A673 (cell line): ENCODE data around the gene PRKCA. TPM values are rescaled to one million over a fixed set of nuclear protein-coding genes. Genes with fewer than 3 reads are reported as not detected.

ENCODE experiments used
- BruUV-seq: library from RNA; stranded (reverse); fragments of 400-500 nt; replicated peaks from 2 replicates; lab custom pipeline; 2021; lab: Mats Ljungman, UMichigan
- CTCF ChIA-PET: fragments of 300-600 bp; sonication (Branson Sonifier 250); formaldehyde crosslinking; loops from one replicate; lab custom pipeline; 2022; ENCODE audit warnings: antibody characterized with exemption; lab: Charles Lee
- POLR2A ChIA-PET: fragments of 300-600 bp; sonication (Branson Sonifier 250); formaldehyde crosslinking; loops from one replicate; lab custom pipeline; 2022; ENCODE audit warnings: antibody characterized with exemption; ENCODE audit not compliant: low non-redundant PET; lab: Charles Lee
- DNase-seq: peaks from one replicate; pipeline ENCODE4 v3.0.0-alpha.2; 2015; ENCODE audit warnings: low spot score
- H3K27ac ChIP-seq: fragments of 200-600 bp; sonication (generic); 2 replicates; pipeline ENCODE4 v1.5.1; 2016; ENCODE audit warnings: mixed run types, low read depth, mild to moderate bottlenecking, mixed read lengths, antibody characterized with exemption, low read length; ENCODE audit not compliant: poor library complexity, severe bottlenecking
- H3K27me3 ChIP-seq: fragments of 200-600 bp; sonication (generic); replicated peaks from 2 replicates; pipeline ENCODE4 v1.6.1; 2017; ENCODE audit warnings: mixed run types, low read depth, mild to moderate bottlenecking, mixed read lengths, antibody characterized with exemption, low read length; ENCODE audit not compliant: insufficient read depth, poor library complexity
- H3K36me3 ChIP-seq: fragments of 200-600 bp; sonication (generic); 2 replicates; pipeline ENCODE4 v1.6.1; 2016; ENCODE audit warnings: mixed run types, mild to moderate bottlenecking, mixed read lengths, antibody characterized with exemption, low read length; ENCODE audit not compliant: insufficient read depth, poor library complexity, severe bottlenecking
- H3K4me1 ChIP-seq: fragments of 200-600 bp; sonication (generic); 2 replicates; pipeline ENCODE4 v1.6.1; 2017; ENCODE audit warnings: mixed run types, mild to moderate bottlenecking, mixed read lengths, antibody characterized with exemption, low read length; ENCODE audit not compliant: insufficient read depth, poor library complexity, severe bottlenecking
- H3K4me3 ChIP-seq: fragments of 200-600 bp; sonication (generic); 2 replicates; pipeline ENCODE4 v1.5.1; 2016; ENCODE audit warnings: low read depth, mixed run types, mild to moderate bottlenecking, mixed read lengths, low read length; ENCODE audit not compliant: poor library complexity, severe bottlenecking
- H3K9me3 ChIP-seq: fragments of 200-600 bp; sonication (generic); 2 replicates; pipeline ENCODE4 v1.6.1; 2016; ENCODE audit warnings: mixed run types, low read depth, mild to moderate bottlenecking, mixed read lengths, antibody characterized with exemption, low read length; ENCODE audit not compliant: poor library complexity, severe bottlenecking
- CTCF ChIP-seq: fragments of 300-800, 200-600 bp; sonication (generic); conservative IDR thresholded peaks from 2 replicates; pipeline ENCODE4 v1.5.1; 2017; ENCODE audit warnings: low read depth, mild to moderate bottlenecking, antibody characterized with exemption, low read length, moderate library complexity, mixed read lengths
- EZH2 ChIP-seq: fragments of 200-600 bp; sonication (generic); IDR thresholded peaks from 2 replicates; pipeline ENCODE4 v1.6.1; 2017; ENCODE audit warnings: borderline replicate concordance, low read depth, mild to moderate bottlenecking, mixed read lengths, antibody characterized with exemption, low read length; ENCODE audit not compliant: poor library complexity, severe bottlenecking
- intact Hi-C: fragments of 100-400 bp; cut with micrococcal nuclease; formaldehyde crosslinking; loops from one replicate; pipeline ENCODE4 v1.10.0; 2022; ENCODE audit not compliant: unreplicated experiment
- total RNA-seq: library from RNA; stranded (reverse); gene quantifications from 2 replicates; pipeline ENCODE4 v1.2.3, GENCODE V29; 2021

Gene PRKCA
- total RNA-seq, 1 experiment from 2014 or later: 16.3 TPM

DNA sequence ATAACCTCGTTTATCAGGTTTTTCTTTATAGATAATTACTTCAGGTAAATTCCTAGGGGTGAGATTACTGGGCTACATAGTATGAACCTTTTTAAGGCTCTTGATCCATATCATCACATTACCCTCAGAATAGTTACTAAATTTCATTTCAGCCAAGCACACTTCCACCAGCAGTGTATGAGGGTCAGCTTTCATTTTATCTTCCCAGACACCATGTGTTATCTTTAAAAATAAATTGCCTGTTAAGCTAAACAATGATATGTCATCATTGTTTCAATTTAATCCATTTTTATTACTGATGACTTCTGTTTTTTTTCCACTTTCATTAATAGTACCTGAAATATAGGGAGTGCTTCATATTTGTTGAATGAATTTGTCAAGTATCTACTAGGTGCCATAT lies 33.4 kb downstream of the PRKCA start:
- BruUV-seq: no TSS peak
- CTCF ChIA-PET: no interaction called here

DNA sequence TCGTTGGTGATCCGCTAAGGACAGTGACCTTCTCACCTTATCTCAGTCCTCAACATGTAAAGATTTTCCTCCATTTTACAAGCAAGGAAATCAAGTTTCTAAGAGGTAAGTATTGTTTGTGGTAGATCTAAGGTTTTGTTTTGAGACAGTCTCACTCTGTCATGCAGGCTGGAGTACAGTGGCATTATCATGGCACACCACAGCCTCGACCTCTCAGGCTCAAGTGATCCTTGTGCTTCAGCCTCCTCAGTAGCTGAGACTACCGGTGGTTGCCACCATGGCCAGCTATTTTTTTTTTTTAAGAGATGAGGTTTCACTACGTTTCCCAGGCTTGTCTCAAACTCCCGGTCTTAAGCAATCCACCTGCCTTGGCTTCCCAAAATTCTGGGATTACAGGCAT lies 34.9 kb downstream of the PRKCA start:
- DNase-seq: no peak
- peaks cover 21% of the 10 kb centered on the region for H3K4me1 ChIP-seq
- no peak overlapping the region for H3K4me3 ChIP-seq
- no TSS peak for BruUV-seq
- no peaks in the 10 kb centered on the region for H3K27me3 ChIP-seq
- no peak overlapping the region for H3K27ac ChIP-seq
- no peaks in the 10 kb centered on the region for H3K36me3 ChIP-seq
- H3K9me3 ChIP-seq: no peaks in the 10 kb centered on the region
- POLR2A ChIA-PET: no interaction called here
- intact Hi-C loops: no loop called here
- TF ChIP-seq EZH2 (no peak), CTCF (no peak)
- CTCF ChIA-PET: no interaction called here

More for the DNA sequence above, 33.4 kb downstream of the PRKCA start:
- DNase-seq: no peak
- POLR2A ChIA-PET: no interaction called here
- H3K4me3 ChIP-seq: no peak overlapping the region
- intact Hi-C loops: no loop called here
- no peaks in the 10 kb centered on the region for H3K27me3 ChIP-seq
- no peaks in the 10 kb centered on the region for H3K9me3 ChIP-seq
- TF ChIP-seq CTCF (no peak), EZH2 (no peak)
- H3K4me1 ChIP-seq: peaks cover 25% of the 10 kb centered on the region
- no peak overlapping the region for H3K27ac ChIP-seq
- H3K36me3 ChIP-seq: no peaks in the 10 kb centered on the region

DNA sequence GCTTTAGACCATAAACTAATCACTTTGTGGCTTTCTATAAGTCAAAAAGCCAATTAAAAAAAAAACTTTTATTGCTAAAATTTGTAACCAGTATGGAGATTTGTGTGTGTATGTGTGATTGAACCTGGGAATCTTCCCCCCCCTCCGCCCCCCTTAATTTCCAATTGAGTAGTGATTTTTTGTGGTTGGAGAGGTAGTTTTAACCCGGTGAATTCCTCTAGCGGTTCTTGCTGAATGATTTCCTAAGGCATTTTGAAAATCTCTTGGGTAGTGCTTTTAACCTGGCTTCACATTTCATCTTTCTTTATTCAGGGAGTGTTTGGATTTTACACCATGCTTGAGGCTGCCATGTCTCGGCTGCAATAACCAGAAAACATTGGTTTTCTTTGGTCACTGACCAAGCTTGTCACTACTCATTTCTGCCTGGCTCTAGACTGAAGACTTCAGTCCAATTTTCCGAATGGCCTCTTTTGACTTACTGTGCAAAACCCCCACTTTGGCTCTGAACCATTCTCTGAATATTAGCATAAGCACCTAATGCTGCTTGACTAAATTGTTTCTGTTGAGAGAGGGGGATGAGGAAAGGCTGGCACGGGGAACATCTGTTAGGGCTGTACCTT lies 35.6 kb downstream of the PRKCA start:
- DNase-seq: no peak
- intact Hi-C loops: no loop called here
- Histone ChIP-seq H3K4me1 (peaks cover 21% of the 10 kb centered on the region), H3K4me3 (no peak overlapping the region), H3K36me3 (no peaks in the 10 kb centered on the region), H3K9me3 (no peaks in the 10 kb centered on the region), H3K27me3 (no peaks in the 10 kb centered on the region), H3K27ac (no peak overlapping the region)
- CTCF ChIA-PET: no interaction called here
- POLR2A ChIA-PET: no interaction called here
- TF ChIP-seq EZH2: no peak
- TF ChIP-seq CTCF: no peak
- no TSS peak for BruUV-seq
